NCI-H226 (cell line): ENCODE data around the gene NDOR1.

ENCODE experiments used
- DNase-seq: peaks from one replicate; pipeline ENCODE4 v3.0.0-alpha.2; 2015

The NDOR1 gene

GRCh38 chr9:137167747-137168572 is 37.5 kb upstream of the NDOR1 start:
- peak; percentile 56 for DNase-seq

- DNase-seq = no peak
Observed at GRCh38 chr9:137168573-137168903, 37.0 kb upstream of the NDOR1 start.

DNA sequence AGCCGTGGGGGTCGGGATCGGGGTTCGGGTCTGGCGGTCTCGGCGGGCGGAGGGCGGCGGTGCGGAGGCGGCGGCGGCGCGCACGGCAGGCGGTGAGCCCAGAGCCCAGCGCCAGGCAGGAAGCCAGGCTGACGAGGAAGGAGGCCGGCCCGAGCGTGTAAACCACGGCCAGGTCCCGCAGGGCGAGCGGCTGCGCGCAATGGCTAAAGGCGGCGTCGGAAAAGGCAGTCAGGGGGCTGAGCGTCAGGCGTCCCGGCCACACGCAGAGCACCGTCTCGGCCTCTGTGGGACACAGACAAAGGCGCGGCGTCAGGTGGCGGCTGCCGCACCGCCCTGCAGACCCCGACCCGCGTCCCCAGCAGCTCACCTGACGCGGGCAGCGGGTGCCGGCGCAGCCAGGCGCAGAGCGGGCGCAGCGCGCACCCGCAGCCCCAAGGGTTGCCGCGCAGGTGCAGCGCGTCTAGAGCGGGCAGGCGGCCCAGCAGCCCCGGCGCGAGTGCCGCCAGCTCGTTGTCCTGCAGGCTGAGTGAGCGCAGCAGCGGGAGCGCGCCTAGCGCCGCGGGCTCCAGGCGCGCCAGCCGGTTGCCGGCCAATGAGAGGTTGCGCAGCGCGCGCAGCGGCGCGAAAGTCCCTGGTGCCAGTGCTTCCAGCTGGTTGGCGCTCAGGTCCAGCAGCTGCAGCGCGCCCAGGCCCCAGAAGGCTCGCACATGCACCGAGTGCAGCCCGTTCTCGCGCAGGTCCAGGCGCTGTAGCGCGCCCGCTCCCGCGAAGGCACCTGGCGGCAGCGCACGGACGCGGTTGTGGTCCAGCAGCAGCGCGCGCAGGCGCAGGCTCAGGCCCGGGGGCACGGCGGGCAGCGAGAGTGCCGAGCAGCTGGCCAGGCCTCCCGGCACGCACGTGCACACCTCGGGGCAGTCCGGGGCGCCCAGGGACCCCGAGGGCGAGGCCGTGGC is 36.3 kb upstream of the NDOR1 start:
- DNase-seq = peak; percentile 73

GRCh38 chr9:137169896-137170358 is 35.6 kb upstream of the NDOR1 start, which contains the start of gene LRRC26:
LRRC26 (minus strand) TSS chr9:137170051; CDS start chr9:137169943, 108 bp downstream.
- no peak for DNase-seq

- DNase-seq = no peak
Observed at GRCh38 chr9:137170486-137171148, 34.9 kb upstream of the NDOR1 start.

GRCh38 chr9:137171149-137171900 is 34.2 kb upstream of the NDOR1 start:
- DNase-seq = no peak

DNA sequence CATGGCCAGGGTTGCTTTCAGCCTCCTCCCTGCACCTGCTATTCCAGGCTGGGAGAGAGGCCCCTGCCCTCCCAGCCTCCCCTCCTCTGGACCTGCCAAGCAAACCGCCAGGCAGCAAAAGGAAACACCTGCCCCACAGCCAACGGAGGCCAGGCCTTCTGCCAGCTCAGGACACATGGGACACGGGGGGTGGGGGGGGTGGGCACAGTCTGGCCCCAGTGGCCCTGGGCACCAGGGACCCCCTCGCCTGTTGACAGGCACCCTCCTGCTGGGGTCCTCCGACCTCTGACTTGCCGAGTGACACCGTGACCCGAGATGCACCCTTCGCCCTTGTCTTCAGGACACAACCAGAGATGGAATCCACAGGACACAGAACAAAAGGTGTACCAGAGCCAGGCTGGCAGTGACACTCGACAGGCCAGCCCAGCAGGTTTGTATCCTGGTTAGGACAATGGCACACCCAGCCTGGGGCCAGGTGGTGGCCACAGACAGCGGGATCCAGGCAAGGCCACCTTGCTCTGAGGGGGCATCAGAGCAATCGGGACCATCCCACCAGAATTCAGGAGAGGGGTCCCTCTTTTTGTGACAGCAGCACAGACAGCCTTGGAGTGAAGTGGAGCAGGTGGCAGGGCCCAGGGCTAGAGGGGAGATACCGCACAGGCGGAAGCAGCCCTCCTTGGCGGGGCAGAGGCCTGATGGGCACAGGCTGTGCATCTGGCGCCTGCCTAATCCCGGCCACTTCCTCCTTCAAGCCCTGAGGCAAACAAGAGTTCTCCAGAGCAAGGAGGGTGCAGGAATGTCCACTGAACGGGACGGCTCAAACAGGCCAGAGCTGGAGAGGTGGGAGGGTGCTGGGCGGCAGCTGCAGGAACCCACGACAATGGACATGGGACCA is 32.4 kb upstream of the NDOR1 start:
- DNase-seq = no peak

GRCh38 chr9:137173796-137174664 is 31.5 kb upstream of the NDOR1 start:
- no peak for DNase-seq

DNA sequence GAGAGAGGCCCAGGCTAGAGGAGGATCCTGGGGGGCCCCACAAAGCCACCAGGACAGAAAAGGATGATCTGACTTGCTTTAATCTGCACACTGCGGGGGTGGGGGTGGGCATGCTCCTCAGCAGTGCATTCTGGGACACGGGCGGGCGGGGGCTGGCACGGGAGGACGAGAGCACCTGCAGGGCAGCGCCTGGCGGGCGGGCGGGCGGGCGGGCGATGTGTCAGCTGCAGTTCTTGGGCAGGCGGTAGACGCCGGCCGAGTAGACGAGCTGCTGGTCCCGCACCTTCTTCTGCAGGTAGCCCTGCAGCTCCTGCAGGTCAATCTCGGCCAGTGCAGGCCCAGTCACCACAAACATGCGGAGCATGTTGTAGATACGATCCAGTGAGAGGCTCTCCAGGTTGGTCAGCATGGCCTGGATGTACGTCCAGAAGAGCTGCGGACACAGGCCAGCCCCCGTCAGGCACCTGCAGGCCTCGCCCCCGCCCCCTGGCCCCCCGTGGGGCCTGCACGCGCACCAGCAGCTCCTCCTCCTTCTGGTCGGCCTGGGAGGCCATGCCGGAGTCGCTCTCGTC is 30.7 kb upstream of the NDOR1 start:
- DNase-seq = no peak

- DNase-seq = no peak
Observed at GRCh38 chr9:137175345-137175961, 30.0 kb upstream of the NDOR1 start.

- no peak for DNase-seq
Observed at GRCh38 chr9:137176302-137177182, 29.0 kb upstream of the NDOR1 start.

DNA sequence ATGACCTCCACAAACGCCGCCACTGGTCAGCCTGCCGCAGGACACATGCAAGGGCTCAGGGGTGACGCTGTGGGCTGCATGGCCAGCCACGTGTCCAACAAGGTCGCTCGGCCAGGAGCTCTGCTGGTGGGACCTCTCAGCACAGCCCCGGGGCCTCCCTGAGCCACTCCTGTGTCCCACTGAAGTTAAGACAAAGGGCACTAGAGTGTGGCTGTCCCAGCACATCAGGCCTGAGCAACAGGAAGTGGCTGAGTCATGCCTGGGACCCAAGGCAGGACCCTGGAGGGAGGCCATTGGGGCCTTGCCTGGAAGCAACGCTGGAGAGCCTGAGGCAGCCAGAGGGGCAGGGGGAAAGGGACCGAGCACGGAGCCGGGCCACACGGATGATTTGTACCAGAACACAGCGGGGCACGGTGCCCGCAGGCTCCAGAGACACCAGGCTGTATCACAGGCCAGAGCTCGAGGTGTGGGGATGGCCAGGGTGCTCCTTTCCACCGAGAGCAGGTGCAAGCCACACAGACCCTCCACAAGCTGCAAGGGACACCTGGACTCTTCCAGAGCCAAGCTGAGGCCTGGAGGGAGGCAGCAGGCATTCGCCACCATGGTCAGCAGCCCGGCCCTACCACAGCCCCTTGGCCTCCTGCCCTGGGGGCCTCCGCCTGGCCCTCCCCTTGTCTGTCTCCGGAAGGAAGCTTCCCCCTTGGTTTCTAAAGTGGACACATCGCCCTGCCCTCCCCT is 27.1 kb upstream of the NDOR1 start:
- DNase-seq = no peak

GRCh38 chr9:137178939-137179630 is 26.4 kb upstream of the NDOR1 start:
- no peak for DNase-seq

DNA sequence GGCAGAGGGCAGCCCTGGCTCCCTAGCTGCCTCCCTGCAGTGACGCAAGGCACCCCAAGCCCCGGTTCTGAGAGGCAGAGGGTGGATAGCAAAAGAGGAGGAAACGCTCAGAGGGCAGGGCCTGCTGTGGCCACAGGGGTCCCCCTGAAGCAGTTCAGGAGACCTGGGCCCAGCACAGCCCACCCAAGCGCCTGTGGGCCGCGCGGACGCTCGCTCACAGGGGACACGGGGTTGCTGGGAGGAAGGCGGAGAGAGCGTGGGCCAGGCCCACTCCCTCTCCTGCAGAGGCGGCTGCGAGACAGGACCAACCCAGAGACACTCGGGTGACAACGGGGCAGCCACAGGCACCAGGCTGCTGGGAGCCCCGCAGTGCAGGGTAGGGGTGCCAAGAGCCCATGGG is 25.7 kb upstream of the NDOR1 start:
- no peak for DNase-seq

DNA sequence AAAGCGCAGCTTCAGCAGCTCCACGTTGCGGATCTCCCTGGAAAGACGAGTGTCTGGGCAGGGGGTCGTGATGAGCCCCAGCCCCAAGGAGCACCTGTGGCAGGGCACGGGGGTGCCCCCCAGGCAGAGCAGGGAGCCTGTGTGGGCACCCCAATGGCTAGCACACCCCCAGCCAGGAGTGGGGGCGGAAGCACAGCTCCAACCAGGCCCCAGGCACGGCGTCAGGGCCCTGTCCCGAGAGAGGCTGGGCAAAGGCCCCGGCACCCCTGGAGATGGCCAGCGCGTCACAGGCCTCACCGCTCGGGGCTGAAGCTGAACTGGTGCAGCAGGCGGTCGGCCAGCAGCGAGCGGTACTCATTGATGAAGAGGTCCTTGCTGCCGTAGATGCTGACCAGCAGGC is 25.0 kb upstream of the NDOR1 start:
- no peak for DNase-seq

- no peak for DNase-seq
Observed at GRCh38 chr9:137181680-137182079, 23.8 kb upstream of the NDOR1 start.

DNA sequence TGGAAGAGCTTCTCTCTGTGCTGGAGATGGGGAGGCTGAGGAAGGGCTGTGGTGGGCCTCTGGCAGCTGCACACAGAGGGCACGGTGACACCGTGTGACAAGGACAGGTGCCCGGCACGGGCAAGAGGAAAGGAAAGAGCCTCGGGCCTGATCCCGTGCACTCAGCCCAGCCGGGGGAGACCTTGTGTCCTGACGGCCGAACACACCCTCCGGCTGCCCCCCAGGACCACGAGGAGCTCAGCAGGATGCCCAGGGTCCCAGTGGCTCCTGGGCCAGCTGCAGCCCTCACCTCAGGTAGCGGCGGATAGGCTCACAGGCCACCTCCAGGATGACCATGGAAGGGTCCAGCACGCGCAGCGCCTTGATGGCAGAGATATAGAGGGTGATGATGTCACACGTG is 22.7 kb upstream of the NDOR1 start:
- DNase-seq = no peak
